ENCODE measurements around the gene NONO. TPM values are rescaled to one million over a fixed set of nuclear protein-coding genes. Genes with fewer than 3 reads are reported as not detected.
"Not testable (repeated sequence)": the region's sequence is repeated elsewhere in the genome, so short reads cannot be mapped to it uniquely, and the experiment has no call there.

NONO gene
- total RNA-seq, 1 experiment from 2014 or later, result 527 TPM

- BruUV-seq (replicated peaks), result no TSS peak
- TF ChIP-seq, protein P1, sequence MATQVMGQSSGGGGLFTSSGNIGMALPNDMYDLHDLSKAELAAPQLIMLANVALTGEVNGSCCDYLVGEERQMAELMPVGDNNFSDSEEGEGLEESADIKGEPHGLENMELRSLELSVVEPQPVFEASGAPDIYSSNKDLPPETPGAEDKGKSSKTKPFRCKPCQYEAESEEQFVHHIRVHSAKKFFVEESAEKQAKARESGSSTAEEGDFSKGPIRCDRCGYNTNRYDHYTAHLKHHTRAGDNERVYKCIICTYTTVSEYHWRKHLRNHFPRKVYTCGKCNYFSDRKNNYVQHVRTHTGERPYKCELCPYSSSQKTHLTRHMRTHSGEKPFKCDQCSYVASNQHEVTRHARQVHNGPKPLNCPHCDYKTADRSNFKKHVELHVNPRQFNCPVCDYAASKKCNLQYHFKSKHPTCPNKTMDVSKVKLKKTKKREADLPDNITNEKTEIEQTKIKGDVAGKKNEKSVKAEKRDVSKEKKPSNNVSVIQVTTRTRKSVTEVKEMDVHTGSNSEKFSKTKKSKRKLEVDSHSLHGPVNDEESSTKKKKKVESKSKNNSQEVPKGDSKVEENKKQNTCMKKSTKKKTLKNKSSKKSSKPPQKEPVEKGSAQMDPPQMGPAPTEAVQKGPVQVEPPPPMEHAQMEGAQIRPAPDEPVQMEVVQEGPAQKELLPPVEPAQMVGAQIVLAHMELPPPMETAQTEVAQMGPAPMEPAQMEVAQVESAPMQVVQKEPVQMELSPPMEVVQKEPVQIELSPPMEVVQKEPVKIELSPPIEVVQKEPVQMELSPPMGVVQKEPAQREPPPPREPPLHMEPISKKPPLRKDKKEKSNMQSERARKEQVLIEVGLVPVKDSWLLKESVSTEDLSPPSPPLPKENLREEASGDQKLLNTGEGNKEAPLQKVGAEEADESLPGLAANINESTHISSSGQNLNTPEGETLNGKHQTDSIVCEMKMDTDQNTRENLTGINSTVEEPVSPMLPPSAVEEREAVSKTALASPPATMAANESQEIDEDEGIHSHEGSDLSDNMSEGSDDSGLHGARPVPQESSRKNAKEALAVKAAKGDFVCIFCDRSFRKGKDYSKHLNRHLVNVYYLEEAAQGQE (IDR thresholded peaks at IDR 0.05; ENCODE audit: insufficient read depth in 1 of 2, low read depth in 2 of 2, low read length in 1 of 2), result no peak
- Histone ChIP-seq H3K4me3 (ENCODE audit: low read depth in 2 of 2, low read length in 2 of 2) (no peak overlapping the region), H3K36me3 (ENCODE audit: control insufficient read depth, insufficient read depth, low read length) (no peaks in the 10 kb centered on the region; the same call in none of the 2 replicates), H3K27ac (ENCODE audit: low read length) (no peak overlapping the region), H3K4me1 (ENCODE audit: control insufficient read depth, insufficient read depth, low read length) (no peaks in the 10 kb centered on the region), H3K27me3 (ENCODE audit: control insufficient read depth, insufficient read depth, low read length) (no peaks in the 10 kb centered on the region), H3K9me3 (ENCODE audit: control insufficient read depth, insufficient read depth, low read depth, low read length) (no peaks in the 10 kb centered on the region)
- in situ Hi-C loops (cut with HindIII; ENCODE audit: low pct_unique_long_range_greater_than_20kb, low sequenced_read_pairs) (no loop called here), intact Hi-C loops (cut with micrococcal nuclease; ENCODE audit: unreplicated experiment) (no loop called here)
- ChIA-PET CTCF (no interaction called here), POLR2A (no interaction called here)
- ATAC-seq, result no peak
- no peak for DNase-seq (ENCODE audit: low read depth, low spot score)
Measured at GRCh38 chrX:71304561-71304960, 21.1 kb downstream of the NONO start.

- H3K9me3 ChIP-seq (ENCODE audit: control insufficient read depth, insufficient read depth, low read depth, low read length), result no peaks in the 10 kb centered on the region
- in situ Hi-C loops (cut with HindIII; ENCODE audit: low pct_unique_long_range_greater_than_20kb, low sequenced_read_pairs), result no loop called here
Measured at GRCh38 chrX:71315917-71316316, 32.5 kb downstream of the NONO start.

GRCh38 chrX:71316959-71317358 lies 33.5 kb downstream of the NONO start:
- H3K4me1 ChIP-seq (ENCODE audit: control insufficient read depth, insufficient read depth, low read length); H3K4me3 ChIP-seq (ENCODE audit: low read depth in 2 of 2, low read length in 2 of 2); in situ Hi-C loops (cut with HindIII; ENCODE audit: low pct_unique_long_range_greater_than_20kb, low sequenced_read_pairs); H3K36me3 ChIP-seq (ENCODE audit: control insufficient read depth, insufficient read depth, low read length); H3K9me3 ChIP-seq (ENCODE audit: control insufficient read depth, insufficient read depth, low read depth, low read length); POLR2A ChIA-PET; BruUV-seq (replicated peaks); intact Hi-C loops (cut with micrococcal nuclease; ENCODE audit: unreplicated experiment); H3K27me3 ChIP-seq (ENCODE audit: control insufficient read depth, insufficient read depth, low read length); H3K27ac ChIP-seq (ENCODE audit: low read length); ATAC-seq; DNase-seq (ENCODE audit: low read depth, low spot score); CTCF ChIA-PET: not testable (repeated sequence)

More at GRCh38 chrX:71315917-71316316, 32.5 kb downstream of the NONO start:
- TF ChIP-seq TCF7L2 (IDR thresholded peaks at IDR 0.05; ENCODE audit: low read depth, low read length) (no peak), SIN3A (IDR thresholded peaks at IDR 0.05; ENCODE audit: borderline replicate concordance, insufficient read depth, low read depth, low read length) (no peak), CTCF (IDR thresholded peaks at IDR 0.05) (no peak), POLR2AphosphoS5 (IDR thresholded peaks at IDR 0.05; ENCODE audit: low read depth, low read length) (no peak)
- TF ChIP-seq, protein P1 (IDR thresholded peaks at IDR 0.05; ENCODE audit: insufficient read depth in 1 of 2, low read depth in 2 of 2, low read length in 1 of 2), result no peak
- Histone ChIP-seq H3K4me1 (ENCODE audit: control insufficient read depth, insufficient read depth, low read length) (no peaks in the 10 kb centered on the region), H3K36me3 (ENCODE audit: control insufficient read depth, insufficient read depth, low read length) (no peaks in the 10 kb centered on the region; the same call in 1 of the 2 replicates), H3K27ac (ENCODE audit: low read length) (no peak overlapping the region), H3K4me3 (ENCODE audit: low read depth in 2 of 2, low read length in 2 of 2) (no peak overlapping the region), H3K27me3 (ENCODE audit: control insufficient read depth, insufficient read depth, low read length) (no peaks in the 10 kb centered on the region)
- intact Hi-C loops (cut with micrococcal nuclease; ENCODE audit: unreplicated experiment), result no loop called here
- no peak for ATAC-seq
- ChIA-PET CTCF (no interaction called here), POLR2A (no interaction called here)
- no peak for DNase-seq (ENCODE audit: low read depth, low spot score)
- no TSS peak for BruUV-seq (replicated peaks)
